Neural progenitor cell (in vitro differentiated cells): ENCODE results near the gene SCAF8.

Experiments used
- EZH2 ChIP-seq: fragments of 200-600 bp; sonication (generic); IDR thresholded peaks from 2 replicates; pipeline ENCODE4 v1.6.1; 2017; ENCODE audit warnings: antibody characterized with exemption, mild to moderate bottlenecking, moderate library complexity
- EZH2phosphoT487 ChIP-seq: fragments of 200-600 bp; sonication (generic); IDR thresholded peaks from 2 replicates; pipeline ENCODE4 v1.6.1; 2017; ENCODE audit warnings: antibody characterized with exemption
- TF ChIP-seq, protein P1 (sequence below): fragments of 200-600 bp; sonication (generic); IDR thresholded peaks from 2 replicates; pipeline ENCODE4 v1.5.1; 2017; ENCODE audit warnings: antibody characterized with exemption, mild to moderate bottlenecking

DNA sequence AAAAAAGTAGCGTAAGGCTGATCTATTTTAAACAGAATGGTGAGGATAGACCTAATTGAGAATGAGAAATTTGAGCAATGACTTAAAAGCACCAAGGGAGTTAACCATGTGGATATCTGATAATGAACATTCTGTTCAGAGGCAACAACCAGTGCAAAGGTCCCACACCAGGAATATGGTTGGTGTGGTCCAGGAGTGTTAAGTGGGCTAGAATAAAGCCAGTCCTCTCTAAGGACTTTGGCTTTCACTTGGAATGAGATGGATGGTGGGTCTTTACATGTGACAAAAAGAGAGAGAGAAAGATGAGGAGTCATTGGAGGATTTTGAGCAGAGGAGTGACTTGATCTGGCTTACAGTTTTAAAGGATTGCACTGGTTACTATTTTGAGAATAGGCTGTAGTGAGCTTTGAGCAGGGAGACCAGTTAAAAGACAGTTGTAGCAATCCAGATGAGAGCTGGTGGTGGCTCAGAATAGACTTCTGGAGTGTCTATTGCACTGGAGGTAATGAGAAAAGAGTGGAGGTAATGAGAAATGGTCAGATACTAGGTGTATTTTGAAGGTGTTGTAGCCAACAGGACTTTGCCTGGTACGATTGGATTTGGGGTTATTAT lies 89.8 kb downstream of the SCAF8 start:
- TF ChIP-seq, protein P1, sequence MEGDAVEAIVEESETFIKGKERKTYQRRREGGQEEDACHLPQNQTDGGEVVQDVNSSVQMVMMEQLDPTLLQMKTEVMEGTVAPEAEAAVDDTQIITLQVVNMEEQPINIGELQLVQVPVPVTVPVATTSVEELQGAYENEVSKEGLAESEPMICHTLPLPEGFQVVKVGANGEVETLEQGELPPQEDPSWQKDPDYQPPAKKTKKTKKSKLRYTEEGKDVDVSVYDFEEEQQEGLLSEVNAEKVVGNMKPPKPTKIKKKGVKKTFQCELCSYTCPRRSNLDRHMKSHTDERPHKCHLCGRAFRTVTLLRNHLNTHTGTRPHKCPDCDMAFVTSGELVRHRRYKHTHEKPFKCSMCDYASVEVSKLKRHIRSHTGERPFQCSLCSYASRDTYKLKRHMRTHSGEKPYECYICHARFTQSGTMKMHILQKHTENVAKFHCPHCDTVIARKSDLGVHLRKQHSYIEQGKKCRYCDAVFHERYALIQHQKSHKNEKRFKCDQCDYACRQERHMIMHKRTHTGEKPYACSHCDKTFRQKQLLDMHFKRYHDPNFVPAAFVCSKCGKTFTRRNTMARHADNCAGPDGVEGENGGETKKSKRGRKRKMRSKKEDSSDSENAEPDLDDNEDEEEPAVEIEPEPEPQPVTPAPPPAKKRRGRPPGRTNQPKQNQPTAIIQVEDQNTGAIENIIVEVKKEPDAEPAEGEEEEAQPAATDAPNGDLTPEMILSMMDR, result no peak
- TF ChIP-seq EZH2, result no peak
- no peak for TF ChIP-seq EZH2phosphoT487
